ENCODE results near the gene SULT2A1.
"Not testable (repeated sequence)": the region's sequence is repeated elsewhere in the genome, so short reads cannot be mapped to it uniquely, and the experiment has no call there.

The SULT2A1 gene

GRCh38 chr19:47882890-47883289 is 3.2 kb downstream of the SULT2A1 start:
- H3K27ac ChIP-seq = no peak overlapping the region
- no peak for TF ChIP-seq ZFX (IDR thresholded peaks at IDR 0.05)
- no peak for TF ChIP-seq CTCF (conservative IDR thresholded peaks at IDR 0.05)

- no peak for TF ChIP-seq ZFX (IDR thresholded peaks at IDR 0.05)
- TF ChIP-seq CTCF (conservative IDR thresholded peaks at IDR 0.05) = no peak
- no peak overlapping the region for H3K27ac ChIP-seq
Observed at GRCh38 chr19:47881757-47882156, 4.4 kb downstream of the SULT2A1 start.

GRCh38 chr19:47879385-47879784 is 6.7 kb downstream of the SULT2A1 start:
- not testable (repeated sequence) for H3K27ac ChIP-seq

GRCh38 chr19:47878906-47879305 is 7.2 kb downstream of the SULT2A1 start:
- H3K27ac ChIP-seq = no peak overlapping the region
- TF ChIP-seq ZFX (IDR thresholded peaks at IDR 0.05) = no peak
- TF ChIP-seq CTCF (conservative IDR thresholded peaks at IDR 0.05) = no peak

- TF ChIP-seq ZFX (IDR thresholded peaks at IDR 0.05) (no peak), CTCF (conservative IDR thresholded peaks at IDR 0.05) (no peak)
- no peak overlapping the region for H3K27ac ChIP-seq
Observed at GRCh38 chr19:47865166-47865565, 20.9 kb downstream of the SULT2A1 start.

- peak; percentile 89 for TF ChIP-seq CTCF (conservative IDR thresholded peaks at IDR 0.05)
- no peak for TF ChIP-seq ZFX (IDR thresholded peaks at IDR 0.05)
- H3K27ac ChIP-seq = no peak overlapping the region
Observed at GRCh38 chr19:47863514-47863936, 22.6 kb downstream of the SULT2A1 start.

- TF ChIP-seq CTCF (conservative IDR thresholded peaks at IDR 0.05) = no peak
- no peak for TF ChIP-seq ZFX (IDR thresholded peaks at IDR 0.05)
- H3K27ac ChIP-seq = no peak overlapping the region
Observed at GRCh38 chr19:47861630-47862029, 24.5 kb downstream of the SULT2A1 start.

- no peak overlapping the region for H3K27ac ChIP-seq
- no peak for TF ChIP-seq ZFX (IDR thresholded peaks at IDR 0.05)
- no peak for TF ChIP-seq CTCF (conservative IDR thresholded peaks at IDR 0.05)
Observed at GRCh38 chr19:47860602-47861297, 25.4 kb downstream of the SULT2A1 start.

- H3K27ac ChIP-seq = not testable (repeated sequence)
Observed at GRCh38 chr19:47859838-47860237, 26.3 kb downstream of the SULT2A1 start.

- not testable (repeated sequence) for H3K27ac ChIP-seq
Observed at GRCh38 chr19:47858646-47859285, 27.3 kb downstream of the SULT2A1 start, which contains the start of gene TPRX2. TPRX2 (plus strand) TSS chr19:47859235; CDS start chr19:47859247, 12 bp downstream.

GRCh38 chr19:47858231-47858630 is 27.9 kb downstream of the SULT2A1 start:
- H3K27ac ChIP-seq = not testable (repeated sequence)
